ENCODE results near the gene SCRT2.

Gene SCRT2

DNA sequence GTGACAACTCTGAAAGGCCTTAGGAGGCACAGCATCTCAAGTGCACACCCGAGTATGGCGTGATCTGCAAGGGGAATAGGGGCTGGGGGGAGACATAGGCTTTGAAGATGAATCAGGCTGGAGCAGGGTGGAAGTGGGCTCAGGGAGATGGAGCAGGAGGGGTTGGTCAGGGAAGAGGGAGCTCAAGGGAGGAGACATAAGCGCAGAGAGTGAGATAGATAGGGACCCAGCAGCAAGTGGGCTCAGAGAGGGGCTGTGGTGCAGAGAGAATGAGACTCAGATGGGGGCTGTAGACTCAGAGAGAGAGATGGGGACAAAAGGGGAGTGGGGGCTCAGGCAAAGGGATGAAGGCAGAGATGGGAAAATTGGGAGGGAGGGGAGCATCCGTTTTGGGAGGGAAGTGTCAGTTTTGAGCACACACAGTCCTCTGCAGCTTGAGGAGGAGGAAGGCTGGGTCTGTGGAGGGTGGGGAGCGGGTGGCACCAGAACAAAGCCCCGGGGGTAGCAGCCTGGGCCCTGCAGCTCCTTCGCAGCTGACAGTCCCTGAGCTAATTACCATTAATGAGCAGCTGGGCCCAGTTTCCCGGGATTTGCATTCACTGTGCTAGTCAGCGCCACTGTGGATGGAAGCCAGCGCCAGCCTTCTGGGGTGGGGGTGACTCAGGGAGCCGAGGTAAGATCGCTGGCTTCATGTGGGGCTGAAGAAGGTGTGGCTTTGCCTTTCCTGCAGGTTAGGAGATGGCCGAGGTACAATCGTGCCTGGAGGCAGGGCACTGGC, 41.3 kb downstream of the SCRT2 start:
- no peak for DNase-seq (ENCODE audit: low spot score)

GRCh38 chr20:631101-631500, 44.5 kb downstream of the SCRT2 start:
- DNase-seq (ENCODE audit: low spot score) = no peak

DNA sequence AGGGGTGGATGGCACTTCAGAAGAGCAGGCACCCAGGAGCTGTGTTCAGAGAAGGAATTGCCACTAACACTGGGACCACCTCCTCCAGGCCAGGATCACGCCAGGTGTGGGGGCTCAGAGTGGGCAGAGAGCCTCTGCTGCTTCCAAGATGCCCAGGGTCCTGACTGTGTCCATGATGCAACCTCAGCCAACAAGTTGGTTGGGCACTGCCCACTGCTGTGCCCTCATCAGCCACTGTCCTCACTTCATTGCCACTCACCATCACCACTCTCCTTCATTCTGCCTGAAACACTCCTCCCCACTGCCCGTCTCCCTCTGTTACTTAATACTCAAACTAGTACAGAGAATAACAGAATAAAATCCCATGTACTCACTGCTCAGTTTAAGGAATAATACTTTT, 49.0 kb downstream of the SCRT2 start:
- DNase-seq (ENCODE audit: low spot score) = no peak

GRCh38 chr20:625360-625932, 50.2 kb downstream of the SCRT2 start:
- DNase-seq (ENCODE audit: low spot score) = no peak

- DNase-seq (ENCODE audit: low spot score) = no peak
Measured at GRCh38 chr20:623704-624103, 51.9 kb downstream of the SCRT2 start.

DNA sequence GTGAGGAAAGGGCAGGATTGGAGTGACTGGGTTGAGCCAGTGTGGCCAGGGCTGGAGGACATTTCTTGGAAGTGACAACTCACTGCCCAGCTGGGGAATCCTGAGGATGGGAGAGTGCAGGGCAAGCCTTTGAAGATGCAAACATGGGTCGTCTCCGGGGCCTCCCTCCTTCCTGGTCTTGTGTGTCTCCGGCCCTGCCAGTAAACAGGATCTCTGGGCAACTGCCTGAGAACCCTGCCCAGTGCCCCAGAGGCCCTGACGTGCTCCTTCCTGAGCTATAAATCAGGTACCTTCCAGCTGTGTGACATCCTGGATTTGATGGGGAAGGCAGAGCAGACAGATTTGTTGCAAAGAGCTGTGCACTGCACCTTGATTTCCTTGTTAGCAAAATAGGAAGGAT, 52.6 kb downstream of the SCRT2 start:
- no peak for DNase-seq (ENCODE audit: low spot score)

DNA sequence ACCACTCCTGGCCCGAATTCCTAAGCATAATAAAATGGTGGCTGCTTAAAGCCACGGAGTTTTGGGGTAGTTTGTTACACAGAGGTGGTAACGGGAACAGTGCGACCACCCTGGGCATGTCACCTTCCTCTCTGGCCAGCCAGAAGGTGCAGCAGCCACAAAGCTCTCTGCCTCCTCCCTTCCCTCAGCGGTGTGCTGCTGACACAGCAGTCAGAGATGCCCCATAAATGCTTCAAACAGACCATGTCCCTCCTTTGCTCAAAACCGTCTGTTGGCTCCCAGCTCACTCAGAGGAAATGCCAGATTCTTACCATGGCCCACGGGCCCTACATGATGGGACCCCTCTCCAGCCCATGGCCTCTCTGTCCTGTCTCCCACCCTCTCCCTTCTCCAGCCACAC, 53.4 kb downstream of the SCRT2 start:
- no peak for DNase-seq (ENCODE audit: low spot score)

DNA sequence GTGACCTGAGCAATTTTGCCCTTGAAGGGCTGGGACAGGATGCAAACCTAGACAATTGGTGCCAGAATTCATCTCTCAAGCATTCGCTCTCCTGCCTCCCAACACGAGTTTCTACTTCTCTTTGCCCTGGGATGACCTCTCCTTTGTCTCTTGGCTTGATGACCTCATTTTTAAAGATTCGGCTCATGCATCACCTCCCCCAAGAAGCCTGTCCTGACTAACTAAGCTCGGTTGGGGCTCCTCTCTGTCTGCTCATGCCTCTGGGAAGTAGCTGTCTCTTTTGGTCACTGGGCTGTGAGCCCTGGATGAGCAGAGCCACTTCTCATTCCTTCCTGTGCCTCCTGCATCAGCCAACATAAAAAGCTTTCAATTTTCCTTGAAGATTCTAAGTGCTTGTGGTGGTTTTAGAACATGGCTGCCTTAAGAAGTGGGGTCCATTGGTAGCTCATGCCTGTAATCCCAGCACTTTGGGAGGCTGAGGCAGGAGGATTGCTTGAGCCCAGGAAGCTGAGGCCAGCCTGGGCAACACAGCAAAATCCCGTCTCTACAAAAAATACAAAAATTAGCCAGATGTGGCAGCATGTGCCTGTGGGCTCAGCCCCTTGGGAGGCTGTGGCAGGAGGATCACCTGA, 54.4 kb downstream of the SCRT2 start:
- no peak for DNase-seq (ENCODE audit: low spot score)

DNA sequence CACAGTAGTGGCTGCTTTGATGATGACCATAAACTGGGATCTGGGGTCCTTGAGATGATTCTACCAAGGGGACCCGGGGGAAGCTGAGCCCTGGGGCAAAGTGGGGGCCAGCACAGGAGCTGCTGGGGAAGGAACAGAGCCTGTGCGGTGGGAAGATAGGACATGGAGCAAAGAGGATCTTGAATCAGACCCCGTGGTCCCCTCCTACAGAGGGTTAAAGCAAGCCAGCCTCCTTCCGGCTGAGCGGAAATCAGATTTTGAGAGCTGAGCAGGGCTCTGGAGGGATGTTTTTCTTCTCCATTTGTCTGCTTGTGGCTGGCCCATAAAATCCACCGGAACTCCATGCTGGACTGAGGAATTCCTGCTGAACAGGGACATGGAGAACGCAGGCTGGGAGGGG, 55.4 kb downstream of the SCRT2 start:
- no peak for DNase-seq (ENCODE audit: low spot score)

DNA sequence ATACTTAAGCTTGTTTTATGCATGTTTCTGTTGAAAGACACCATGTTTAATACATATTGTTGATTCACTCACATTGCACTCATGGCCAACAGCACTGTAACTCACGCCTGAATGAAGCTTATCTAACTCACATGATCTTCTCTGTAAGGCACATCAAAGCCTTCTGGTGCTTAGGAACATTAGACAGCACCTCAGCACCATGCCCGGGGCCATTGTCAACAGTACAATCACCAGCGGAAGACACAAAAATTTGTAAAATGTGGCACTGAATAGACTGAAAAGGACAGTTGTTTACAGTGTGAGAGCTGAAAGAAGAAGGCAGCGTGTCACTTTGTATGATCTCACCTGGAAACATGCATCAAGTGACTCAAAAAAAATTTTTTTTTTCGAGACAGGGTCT, 56.6 kb downstream of the SCRT2 start:
- no peak for DNase-seq (ENCODE audit: low spot score)

DNA sequence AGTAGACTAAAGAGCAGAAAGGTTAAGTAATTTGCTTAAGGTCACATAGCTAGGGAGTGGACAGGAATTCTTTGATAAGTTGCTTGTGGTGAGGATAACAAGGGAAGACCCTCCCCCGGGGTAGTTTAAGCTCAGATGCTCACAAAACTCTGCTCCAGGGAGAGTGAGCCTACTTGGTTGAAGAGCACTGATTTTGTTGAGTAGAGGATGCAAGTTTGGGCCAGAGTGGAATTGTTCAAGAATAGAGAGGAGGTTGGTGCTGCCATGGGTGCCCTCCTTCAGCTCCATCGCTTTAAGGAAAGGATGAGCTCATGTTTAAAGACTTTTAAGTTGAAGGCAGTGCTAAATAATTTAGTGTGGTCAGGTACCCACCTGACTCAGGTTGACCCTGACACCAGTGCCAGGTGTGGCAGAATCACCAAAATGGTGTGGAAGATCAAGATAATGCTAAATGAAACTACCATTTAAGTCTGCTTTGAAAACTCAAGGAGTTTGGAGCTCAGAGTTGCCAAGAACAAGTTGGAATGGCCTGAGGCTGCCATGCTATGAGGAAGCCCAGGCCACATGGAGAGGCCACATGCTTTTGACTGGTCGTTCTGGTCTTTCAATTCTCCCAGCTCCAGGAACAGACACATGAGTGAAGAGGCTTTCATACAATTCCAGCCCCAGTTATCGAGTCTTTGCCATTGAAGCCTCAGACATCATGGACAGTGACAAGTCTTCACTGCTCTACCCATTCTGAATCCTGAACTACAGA, 57.5 kb downstream of the SCRT2 start:
- no peak for DNase-seq (ENCODE audit: low spot score)

- DNase-seq (ENCODE audit: low spot score) = no peak
Measured at GRCh38 chr20:615514-615913, 60.1 kb downstream of the SCRT2 start.

- DNase-seq (ENCODE audit: low spot score) = no peak
Measured at GRCh38 chr20:611843-612185, 63.8 kb downstream of the SCRT2 start.

All from COLO829 (cell line).